GM18526 (cell line): ENCODE results near the gene MAP10.

Experiments
- POLR2A ChIP-seq: IDR thresholded peaks from 3 replicates; pipeline ENCODE4 v1.6.1; 2011; ENCODE audit not compliant: insufficient read length; ENCODE audit errors: extremely low read depth

Gene MAP10

DNA sequence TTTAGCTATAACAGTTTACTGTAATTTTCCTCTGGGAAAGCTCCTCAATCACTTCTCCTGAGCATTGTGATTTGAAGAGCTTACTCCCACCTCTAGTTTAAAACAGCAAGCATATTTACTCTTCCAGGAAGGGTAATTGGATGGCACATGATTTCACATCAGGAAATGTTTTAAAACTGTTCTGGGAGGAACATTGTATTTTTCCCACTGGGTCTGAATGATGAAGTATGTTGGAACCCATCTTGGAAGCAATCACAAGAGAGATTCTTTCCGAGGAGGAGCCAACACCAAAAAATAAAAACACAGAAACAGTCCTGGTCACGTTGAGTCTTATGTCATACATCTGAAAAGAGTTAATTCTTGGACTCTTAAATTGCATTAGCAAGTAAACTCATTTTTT lies 17.3 kb downstream of the MAP10 start:
- TF ChIP-seq POLR2A, result no peak

DNA sequence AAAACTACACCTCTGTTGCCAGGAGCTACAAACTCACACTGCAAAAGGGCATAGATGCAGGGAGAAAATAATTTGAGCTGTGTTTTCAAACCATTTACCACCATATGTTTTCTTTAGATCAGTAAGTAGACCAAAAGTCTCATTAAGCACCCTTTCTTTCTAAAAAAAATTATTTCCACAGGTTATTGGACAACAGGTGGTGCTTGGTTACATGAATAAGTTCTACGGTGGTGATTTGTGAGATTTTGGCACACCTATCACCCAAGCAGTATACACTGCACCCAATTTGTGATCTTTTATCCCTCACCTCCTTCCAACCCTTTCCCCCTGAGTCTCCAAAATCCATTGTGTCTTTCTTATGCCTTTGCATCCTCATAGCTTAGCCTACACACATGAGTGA lies 21.1 kb downstream of the MAP10 start:
- no peak for TF ChIP-seq POLR2A

DNA sequence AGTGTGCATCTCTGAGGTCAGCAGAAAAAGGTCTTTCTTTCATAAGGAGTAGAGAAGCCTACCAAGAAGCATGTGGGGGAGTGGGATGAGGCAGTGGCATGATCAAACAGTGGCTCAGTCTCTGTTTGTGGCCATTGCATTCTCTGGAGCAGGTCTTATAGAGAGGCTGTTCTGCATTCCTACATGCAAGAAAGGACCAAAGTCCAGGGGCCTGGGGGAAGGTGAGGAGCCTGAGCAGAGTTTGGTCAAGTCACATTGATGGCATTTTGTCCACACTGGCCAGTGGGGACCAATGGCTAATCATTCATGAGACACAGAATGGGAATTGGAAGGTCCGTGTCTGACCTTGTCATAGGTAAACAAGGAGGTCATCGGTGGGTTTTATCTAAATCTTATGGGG lies 25.4 kb downstream of the MAP10 start:
- no peak for TF ChIP-seq POLR2A

DNA sequence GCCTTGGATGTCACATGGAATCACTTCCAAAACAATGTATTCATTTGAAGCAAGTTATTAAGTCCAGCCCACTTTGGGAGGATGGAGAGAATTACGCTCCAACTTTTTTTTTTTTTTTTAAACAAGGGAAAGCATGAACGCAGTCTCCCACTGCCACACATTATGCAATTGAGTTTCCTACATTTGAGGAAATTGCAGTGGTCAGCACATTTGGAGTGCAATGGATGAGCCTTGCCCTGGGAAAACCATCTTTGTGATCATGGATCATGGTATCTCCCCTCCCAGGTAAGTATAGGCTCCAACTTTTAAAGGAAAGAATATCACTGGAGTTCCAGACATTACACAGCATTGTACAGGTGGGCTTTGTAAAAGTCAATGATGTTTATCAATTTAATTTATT lies 26.7 kb downstream of the MAP10 start:
- TF ChIP-seq POLR2A, result no peak

DNA sequence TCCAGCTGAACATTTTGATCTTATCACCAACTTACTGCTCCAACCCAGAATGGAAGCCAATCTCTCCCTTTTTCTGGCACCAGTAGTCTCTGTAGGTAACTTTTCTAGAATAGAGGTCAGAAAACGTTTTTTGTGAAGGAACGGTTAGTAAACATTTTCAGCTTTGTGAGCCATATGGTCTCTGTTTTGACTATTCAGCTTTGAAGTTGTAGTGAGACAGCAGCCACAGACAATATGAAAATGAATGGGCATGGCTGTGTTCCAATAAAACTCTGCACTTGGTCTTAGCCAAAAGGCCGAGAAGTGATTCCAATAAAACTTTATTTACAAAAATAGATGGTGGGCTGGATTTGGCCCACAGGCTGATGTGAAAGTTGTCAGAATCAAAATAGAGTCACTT lies 28.9 kb downstream of the MAP10 start:
- no peak for TF ChIP-seq POLR2A

DNA sequence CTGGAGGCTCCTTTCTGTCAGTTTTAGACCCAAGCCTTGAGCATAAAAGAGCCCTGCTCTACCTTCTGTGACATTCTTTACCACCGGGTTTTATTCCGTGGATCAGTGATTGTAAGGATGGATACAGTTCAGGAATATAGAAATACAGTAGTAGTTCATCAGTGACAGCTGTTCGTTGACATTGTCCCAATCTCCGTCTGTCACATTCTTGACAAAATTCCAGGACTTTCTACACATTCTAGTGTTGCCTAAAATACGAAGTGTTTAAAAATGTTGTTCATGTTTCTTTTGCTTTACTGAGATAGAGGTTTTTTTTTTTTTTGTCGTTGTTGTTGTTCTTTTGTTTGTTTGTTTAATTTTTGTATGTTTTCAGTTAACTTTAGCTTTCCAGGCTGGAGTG lies 29.9 kb downstream of the MAP10 start:
- TF ChIP-seq POLR2A, result no peak

DNA sequence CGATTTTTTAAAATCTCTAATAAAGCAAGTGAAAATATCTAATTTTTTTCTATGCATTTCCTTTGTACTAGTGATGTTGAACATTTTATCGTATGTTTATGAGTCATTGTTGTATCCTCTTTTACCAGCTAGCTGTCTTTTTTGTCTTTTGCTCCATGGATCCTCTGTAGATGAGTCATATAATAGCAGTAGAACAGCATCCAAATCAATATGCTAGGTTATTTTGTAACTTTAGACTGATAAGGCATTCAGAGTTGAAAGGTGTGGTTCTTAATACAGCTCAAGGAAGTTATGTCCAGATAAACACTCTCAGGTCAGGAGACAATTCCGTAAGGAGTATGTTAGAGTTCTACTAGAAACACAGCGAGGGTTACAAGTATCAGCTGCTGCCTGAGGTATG lies 31.9 kb downstream of the MAP10 start:
- TF ChIP-seq POLR2A, result no peak

DNA sequence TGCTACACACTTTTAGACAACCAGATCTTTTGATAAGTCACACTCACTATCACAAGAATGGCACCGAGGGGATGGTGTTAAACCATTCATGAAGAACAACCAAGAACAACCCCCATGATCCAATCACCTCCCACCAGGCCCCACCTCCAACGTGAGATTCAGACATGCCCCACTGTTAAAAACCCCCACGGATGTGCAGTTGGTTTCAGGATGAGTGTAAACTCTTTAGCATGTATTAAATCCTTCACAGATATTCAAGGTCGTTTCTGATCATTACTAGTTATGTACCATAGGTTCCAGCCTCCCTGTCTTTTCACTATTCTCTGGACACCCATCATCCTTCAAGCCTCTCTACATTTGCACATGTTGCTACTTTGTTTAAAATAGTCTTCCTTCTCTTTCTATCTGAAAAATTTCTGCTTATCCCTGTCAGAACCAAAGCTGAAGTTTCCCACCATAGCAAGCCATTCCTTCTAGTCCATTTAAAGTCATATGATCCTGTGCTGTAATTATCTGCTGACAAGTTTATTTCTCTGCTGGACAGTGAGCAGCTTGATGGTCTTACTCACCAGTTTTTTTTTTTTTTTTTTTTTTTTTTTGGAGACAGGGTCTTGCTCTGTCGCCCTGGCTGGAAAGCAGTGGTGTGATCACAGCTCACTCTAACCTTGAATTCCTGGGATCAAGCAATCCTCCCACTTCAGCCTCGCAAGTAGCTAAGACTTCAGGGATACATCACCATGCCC lies 36.8 kb downstream of the MAP10 start:
- TF ChIP-seq POLR2A, result no peak

- no peak for TF ChIP-seq POLR2A
Observed at GRCh38 chr1:232844791-232845190, 39.6 kb downstream of the MAP10 start.

DNA sequence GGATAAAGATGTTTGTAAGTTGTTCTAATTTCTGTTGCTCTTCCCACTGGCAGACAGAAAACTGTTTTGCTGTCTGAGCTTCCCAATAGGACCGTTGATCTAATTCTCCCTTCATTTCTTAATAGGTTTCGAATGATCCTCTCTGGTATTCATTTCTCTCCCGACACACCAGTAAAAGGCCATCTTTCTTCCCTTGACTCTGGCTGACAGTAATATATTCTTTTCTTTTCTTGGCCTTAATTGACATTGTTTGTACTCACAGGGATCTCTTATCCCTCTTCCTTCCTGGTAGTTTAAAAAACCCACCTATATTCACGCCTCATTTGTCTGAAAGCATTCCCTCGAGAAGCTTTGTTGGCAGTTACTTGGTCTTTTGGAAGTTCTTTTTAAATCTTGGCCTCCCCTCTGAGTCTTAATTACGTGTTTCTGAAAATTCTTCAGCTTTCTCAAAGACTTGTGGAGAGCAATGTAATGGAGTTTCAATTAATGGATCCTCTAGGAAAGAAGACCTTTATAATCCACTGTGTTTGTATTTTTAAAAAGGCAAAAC lies 40.3 kb downstream of the MAP10 start:
- TF ChIP-seq POLR2A, result no peak

- TF ChIP-seq POLR2A, result no peak
Observed at GRCh38 chr1:232851532-232851931, 46.3 kb downstream of the MAP10 start.

DNA sequence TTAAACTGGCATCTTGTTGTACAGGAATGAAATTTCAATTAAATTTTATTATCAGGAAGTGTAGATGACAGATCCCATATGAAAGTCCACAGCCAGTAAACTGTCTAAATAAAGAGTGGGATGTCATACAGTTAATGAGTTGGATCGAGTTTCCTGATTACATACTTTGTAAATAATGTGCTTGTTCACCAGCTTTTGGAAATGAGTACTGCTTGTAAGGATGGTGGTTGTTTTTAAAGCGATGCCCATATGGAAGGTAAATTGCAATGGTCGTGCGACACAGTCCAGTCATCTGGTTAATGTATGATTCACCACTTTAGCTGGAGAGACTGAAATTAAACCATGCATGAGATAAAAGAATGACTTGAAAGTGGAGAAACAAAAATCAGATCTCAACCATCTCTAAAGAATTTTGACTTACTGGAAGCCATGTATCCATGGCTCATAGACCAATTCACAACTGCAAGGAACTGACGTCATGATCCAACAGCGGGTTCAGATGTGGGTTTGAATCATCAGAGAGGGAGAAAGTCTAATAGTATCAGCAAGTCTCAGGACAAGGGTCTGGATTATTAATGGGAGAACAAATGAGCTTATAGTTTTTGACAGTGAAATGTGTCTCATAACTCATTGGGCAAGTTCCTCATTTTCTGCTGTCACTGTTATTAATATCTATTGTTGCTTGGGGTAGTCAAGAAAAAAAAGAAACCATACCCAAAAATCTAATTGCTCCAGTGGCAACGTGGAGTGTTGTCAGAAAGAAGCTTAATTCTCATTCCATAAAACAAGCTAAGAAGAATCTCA lies 49.0 kb downstream of the MAP10 start:
- no peak for TF ChIP-seq POLR2A

DNA sequence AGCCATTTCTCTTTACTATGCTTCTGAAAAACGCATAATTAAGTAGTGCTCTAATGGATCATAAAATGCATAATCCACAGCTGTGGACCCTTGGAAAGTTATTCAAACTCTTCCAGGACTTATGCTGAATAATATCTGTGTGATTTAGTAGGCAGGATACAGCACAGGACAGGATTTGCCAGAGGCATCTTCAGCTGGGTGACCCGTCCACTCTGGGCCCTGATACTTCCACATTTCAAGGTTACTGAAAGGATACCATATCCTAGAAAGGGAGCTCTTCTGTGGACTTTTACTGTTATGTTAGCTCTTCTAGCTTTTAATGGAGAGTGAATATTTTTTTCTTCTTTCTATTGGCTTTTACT lies 49.6 kb downstream of the MAP10 start:
- no peak for TF ChIP-seq POLR2A

DNA sequence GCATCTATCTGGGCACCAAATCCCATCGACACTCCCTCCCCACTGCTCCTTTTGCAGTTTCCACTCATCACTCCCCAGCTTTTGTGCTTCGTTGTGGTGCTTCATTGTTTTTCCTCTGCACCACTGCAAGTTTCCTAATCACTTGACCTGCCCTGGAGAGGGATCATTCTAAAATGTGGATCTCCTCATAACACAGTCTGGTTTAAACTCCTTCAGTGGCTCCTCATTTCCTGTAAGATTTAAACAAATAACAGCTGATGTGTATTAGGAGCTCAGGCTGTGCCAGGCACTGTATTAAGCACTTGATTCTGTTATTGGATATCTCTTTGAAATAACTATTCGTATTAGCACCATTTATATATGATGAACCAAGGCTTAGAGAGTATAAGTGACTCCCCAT lies 51.3 kb downstream of the MAP10 start:
- no peak for TF ChIP-seq POLR2A
